Transverse colon (tissue), 4 donors: ENCODE results near the gene TOGARAM2.

Experiments used
- EP300 ChIP-seq: sonication (generic); formaldehyde crosslinking; IDR thresholded peaks from one replicate; pipeline ENCODE4 v1.6.1; 2017; ENCODE audit warnings: antibody characterized with exemption, low read depth
- POLR2A ChIP-seq: fragments of 450-650 bp; IDR thresholded peaks from one replicate; pipeline ENCODE4 v1.6.1; 2016; ENCODE audit warnings: antibody characterized with exemption, mild to moderate bottlenecking, moderate library complexity
- POLR2AphosphoS5 ChIP-seq, 3 donors: sonication (generic); formaldehyde crosslinking; IDR thresholded peaks; one replicate each; pipeline ENCODE4 v1.6.1; 2016; ENCODE audit warnings: antibody characterized with exemption in 3 of 3
- TF ChIP-seq, protein P1 (sequence below), 5 experiments: fragments of 200-600 bp in 3 of 5; fragments of 450-650 bp in 2 of 5; sonication (generic) in 3 of 5; IDR thresholded peaks; 1 replicate in 2 of 5; 2 replicates in 3 of 5; pipeline ENCODE4 v1.5.1; 2016 to 2017; ENCODE audit warnings: antibody characterized with exemption in 5 of 5, inconsistent platforms in 3 of 5, mild to moderate bottlenecking in 2 of 5, moderate library complexity in 1 of 5

- TF ChIP-seq POLR2AphosphoS5 (IDR thresholded peaks at IDR 0.05) (no peak), POLR2A (no peak), EP300 (no peak)
- TF ChIP-seq, protein P1, sequence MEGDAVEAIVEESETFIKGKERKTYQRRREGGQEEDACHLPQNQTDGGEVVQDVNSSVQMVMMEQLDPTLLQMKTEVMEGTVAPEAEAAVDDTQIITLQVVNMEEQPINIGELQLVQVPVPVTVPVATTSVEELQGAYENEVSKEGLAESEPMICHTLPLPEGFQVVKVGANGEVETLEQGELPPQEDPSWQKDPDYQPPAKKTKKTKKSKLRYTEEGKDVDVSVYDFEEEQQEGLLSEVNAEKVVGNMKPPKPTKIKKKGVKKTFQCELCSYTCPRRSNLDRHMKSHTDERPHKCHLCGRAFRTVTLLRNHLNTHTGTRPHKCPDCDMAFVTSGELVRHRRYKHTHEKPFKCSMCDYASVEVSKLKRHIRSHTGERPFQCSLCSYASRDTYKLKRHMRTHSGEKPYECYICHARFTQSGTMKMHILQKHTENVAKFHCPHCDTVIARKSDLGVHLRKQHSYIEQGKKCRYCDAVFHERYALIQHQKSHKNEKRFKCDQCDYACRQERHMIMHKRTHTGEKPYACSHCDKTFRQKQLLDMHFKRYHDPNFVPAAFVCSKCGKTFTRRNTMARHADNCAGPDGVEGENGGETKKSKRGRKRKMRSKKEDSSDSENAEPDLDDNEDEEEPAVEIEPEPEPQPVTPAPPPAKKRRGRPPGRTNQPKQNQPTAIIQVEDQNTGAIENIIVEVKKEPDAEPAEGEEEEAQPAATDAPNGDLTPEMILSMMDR (IDR thresholded peaks at IDR 0.05) = no peak
Observed at GRCh38 chr2:29040552-29040951, 59.5 kb downstream of the TOGARAM2 start.
